ENCODE results near the gene PECR. TPM values are rescaled to one million over a fixed set of nuclear protein-coding genes. Genes with fewer than 3 reads are reported as not detected.

The PECR gene
- total and polyA plus RNA-seq, 4 donors = 31.8 to 152 (median 65.5) TPM

DNA sequence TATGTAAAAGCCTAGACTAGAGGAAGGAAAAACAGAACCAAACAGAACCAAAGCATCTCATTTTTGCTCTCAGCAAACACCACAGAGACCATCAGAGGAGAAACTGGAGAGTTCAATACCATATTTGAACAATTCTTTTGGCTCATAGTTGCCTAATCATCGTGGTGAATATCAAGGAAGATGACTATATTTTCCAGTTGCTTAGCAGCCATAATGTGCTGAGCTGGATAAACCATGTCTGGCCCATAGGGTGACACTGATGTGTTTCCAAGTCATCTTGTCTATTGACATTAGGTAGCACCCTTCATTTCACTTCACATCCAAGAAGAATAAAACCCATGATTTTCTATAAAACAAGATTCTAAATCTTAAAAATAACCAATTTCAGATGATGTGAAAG, 21.6 kb upstream of the PECR start:
- no peak overlapping the region for H3K27ac ChIP-seq (ENCODE audit: low read depth in 1 of 2, low read length in 2 of 2)
- H3K36me3 ChIP-seq (ENCODE audit: control insufficient read depth in 4 of 4, insufficient read depth in 3 of 4, low read depth in 1 of 4, low read length in 3 of 4) = peaks cover 0 to 6% (median 4%) of the 10 kb centered on the region in 4 donors
- no peak overlapping the region for H3K4me3 ChIP-seq (ENCODE audit: low read depth in 1 of 3, low read length in 3 of 3)
- no peaks in the 10 kb centered on the region for H3K9me3 ChIP-seq (ENCODE audit: control insufficient read depth in 4 of 4, low read length in 3 of 4)
- no peak for DNase-seq (ENCODE audit: low spot score)
- no peaks in the 10 kb centered on the region for H3K27me3 ChIP-seq (ENCODE audit: control insufficient read depth in 4 of 4, insufficient read depth in 4 of 4, low read length in 3 of 4)
- WGBS = 74% methylated on average over 1 of the region's 1 CpG
- H3K4me1 ChIP-seq (ENCODE audit: control insufficient read depth in 4 of 4, insufficient read depth in 4 of 4, low read length in 3 of 4) = peaks cover under 1 to 6% (median 2%) of the 10 kb centered on the region in 4 donors
- TF ChIP-seq, protein P1, sequence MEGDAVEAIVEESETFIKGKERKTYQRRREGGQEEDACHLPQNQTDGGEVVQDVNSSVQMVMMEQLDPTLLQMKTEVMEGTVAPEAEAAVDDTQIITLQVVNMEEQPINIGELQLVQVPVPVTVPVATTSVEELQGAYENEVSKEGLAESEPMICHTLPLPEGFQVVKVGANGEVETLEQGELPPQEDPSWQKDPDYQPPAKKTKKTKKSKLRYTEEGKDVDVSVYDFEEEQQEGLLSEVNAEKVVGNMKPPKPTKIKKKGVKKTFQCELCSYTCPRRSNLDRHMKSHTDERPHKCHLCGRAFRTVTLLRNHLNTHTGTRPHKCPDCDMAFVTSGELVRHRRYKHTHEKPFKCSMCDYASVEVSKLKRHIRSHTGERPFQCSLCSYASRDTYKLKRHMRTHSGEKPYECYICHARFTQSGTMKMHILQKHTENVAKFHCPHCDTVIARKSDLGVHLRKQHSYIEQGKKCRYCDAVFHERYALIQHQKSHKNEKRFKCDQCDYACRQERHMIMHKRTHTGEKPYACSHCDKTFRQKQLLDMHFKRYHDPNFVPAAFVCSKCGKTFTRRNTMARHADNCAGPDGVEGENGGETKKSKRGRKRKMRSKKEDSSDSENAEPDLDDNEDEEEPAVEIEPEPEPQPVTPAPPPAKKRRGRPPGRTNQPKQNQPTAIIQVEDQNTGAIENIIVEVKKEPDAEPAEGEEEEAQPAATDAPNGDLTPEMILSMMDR (IDR thresholded peaks at IDR 0.05; ENCODE audit: low read depth, low read length, missing input control) = no peak
- TF ChIP-seq TAF1 (conservative IDR thresholded peaks at IDR 0.05) = no peak
- TF ChIP-seq, protein P2, sequence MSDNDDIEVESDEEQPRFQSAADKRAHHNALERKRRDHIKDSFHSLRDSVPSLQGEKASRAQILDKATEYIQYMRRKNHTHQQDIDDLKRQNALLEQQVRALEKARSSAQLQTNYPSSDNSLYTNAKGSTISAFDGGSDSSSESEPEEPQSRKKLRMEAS (IDR thresholded peaks at IDR 0.05) = no peak
- TF ChIP-seq RXRA (IDR thresholded peaks at IDR 0.05) = no peak
- TF ChIP-seq YY1 (IDR thresholded peaks at IDR 0.05) = no peak
- TF ChIP-seq, protein P3, sequence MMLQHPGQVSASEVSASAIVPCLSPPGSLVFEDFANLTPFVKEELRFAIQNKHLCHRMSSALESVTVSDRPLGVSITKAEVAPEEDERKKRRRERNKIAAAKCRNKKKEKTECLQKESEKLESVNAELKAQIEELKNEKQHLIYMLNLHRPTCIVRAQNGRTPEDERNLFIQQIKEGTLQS (IDR thresholded peaks at IDR 0.05) = no peak
- no peak for TF ChIP-seq NR2F2 (IDR thresholded peaks at IDR 0.05)
- no peak overlapping the region for H3K9ac ChIP-seq (ENCODE audit: low read depth in 1 of 2, low read length in 2 of 2)

DNA sequence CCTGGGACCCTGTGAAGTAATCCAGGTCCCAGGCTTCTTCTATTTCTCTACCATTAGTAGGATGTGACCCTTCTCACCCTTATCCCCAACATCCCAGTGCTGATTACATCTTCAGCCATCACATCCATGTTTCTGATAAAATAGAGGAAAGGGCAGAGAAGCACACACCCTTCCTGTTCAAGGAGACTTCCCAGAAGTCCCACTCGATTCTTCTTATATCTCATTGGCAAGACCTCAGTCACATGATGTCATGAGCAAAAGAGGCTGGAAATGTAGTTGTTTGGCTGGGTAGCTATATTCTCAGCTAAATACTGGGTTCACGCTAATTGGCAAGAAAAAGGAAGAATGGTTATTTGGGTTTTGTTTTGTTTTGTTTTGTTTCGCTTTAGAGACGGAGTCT, 19.5 kb upstream of the PECR start:
- no peak overlapping the region for H3K9ac ChIP-seq (ENCODE audit: low read depth in 1 of 2, low read length in 2 of 2)
- H3K4me3 ChIP-seq (ENCODE audit: low read depth in 1 of 3, low read length in 3 of 3) = no peak overlapping the region
- DNase-seq (ENCODE audit: low spot score) = no peak
- peaks cover 0 to 6% (median 4%) of the 10 kb centered on the region in 4 donors for H3K36me3 ChIP-seq (ENCODE audit: control insufficient read depth in 4 of 4, insufficient read depth in 3 of 4, low read depth in 1 of 4, low read length in 3 of 4)
- 93% methylated on average over 4 of the region's 4 CpGs for WGBS
- H3K27ac ChIP-seq (ENCODE audit: low read depth in 1 of 2, low read length in 2 of 2) = no peak overlapping the region
- H3K27me3 ChIP-seq (ENCODE audit: control insufficient read depth in 4 of 4, insufficient read depth in 4 of 4, low read length in 3 of 4) = no peaks in the 10 kb centered on the region
- TF ChIP-seq, protein P4, sequence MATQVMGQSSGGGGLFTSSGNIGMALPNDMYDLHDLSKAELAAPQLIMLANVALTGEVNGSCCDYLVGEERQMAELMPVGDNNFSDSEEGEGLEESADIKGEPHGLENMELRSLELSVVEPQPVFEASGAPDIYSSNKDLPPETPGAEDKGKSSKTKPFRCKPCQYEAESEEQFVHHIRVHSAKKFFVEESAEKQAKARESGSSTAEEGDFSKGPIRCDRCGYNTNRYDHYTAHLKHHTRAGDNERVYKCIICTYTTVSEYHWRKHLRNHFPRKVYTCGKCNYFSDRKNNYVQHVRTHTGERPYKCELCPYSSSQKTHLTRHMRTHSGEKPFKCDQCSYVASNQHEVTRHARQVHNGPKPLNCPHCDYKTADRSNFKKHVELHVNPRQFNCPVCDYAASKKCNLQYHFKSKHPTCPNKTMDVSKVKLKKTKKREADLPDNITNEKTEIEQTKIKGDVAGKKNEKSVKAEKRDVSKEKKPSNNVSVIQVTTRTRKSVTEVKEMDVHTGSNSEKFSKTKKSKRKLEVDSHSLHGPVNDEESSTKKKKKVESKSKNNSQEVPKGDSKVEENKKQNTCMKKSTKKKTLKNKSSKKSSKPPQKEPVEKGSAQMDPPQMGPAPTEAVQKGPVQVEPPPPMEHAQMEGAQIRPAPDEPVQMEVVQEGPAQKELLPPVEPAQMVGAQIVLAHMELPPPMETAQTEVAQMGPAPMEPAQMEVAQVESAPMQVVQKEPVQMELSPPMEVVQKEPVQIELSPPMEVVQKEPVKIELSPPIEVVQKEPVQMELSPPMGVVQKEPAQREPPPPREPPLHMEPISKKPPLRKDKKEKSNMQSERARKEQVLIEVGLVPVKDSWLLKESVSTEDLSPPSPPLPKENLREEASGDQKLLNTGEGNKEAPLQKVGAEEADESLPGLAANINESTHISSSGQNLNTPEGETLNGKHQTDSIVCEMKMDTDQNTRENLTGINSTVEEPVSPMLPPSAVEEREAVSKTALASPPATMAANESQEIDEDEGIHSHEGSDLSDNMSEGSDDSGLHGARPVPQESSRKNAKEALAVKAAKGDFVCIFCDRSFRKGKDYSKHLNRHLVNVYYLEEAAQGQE (IDR thresholded peaks at IDR 0.05) = no peak
- TF ChIP-seq, protein P2 (IDR thresholded peaks at IDR 0.05) = no peak
- no peaks in the 10 kb centered on the region for H3K4me1 ChIP-seq (ENCODE audit: control insufficient read depth in 4 of 4, insufficient read depth in 4 of 4, low read length in 3 of 4)
- H3K9me3 ChIP-seq (ENCODE audit: control insufficient read depth in 4 of 4, low read length in 3 of 4) = no peaks in the 10 kb centered on the region

DNA sequence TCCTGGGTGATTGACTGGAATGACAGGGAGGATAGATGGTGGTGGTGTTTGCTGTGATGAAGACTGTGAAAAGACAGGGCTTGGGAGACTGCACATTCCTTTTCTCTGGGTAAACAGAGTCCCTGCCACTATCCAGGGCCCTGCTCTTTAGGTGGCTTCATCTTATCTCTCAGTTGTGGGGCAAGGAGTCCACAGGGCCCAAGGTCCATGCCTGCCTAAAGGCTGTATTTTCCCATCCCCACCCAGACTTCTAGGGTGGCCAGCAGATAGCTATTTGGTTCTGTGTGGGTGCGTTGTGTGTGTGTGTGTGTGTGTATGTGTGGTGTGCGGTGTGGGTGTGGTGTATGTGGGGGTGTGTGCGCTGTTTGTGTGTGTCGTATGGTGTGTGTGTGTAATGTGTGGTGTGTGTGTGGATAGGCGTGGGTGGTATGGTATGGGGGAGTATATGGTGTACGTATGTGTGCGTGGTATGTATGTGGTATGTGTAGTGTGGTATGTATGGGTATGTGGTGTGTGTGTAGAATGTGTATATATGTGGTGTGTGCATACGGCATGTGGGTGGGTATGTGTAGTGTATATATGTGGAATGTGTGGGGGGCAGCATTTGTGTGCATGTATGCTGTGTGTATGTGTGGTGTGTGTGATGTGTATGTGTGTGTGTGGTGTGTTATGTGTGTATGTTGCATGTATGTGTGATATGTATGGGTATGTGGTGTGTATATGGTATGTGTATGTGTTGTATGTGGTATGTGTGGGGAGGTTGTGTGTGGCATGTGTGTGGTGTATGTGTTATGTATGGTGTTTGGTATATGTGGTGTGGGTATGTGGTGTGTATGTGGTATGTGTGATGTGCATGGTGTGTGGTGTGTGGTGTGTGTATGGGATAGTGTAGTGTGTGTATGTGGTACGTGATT, 17.1 kb upstream of the PECR start:
- Histone ChIP-seq H3K4me3 (ENCODE audit: low read depth in 1 of 3, low read length in 3 of 3) (no peak overlapping the region), H3K4me1 (ENCODE audit: control insufficient read depth in 4 of 4, insufficient read depth in 4 of 4, low read length in 3 of 4) (no peaks in the 10 kb centered on the region), H3K9me3 (ENCODE audit: control insufficient read depth in 4 of 4, low read length in 3 of 4) (no peaks in the 10 kb centered on the region), H3K9ac (ENCODE audit: low read depth in 1 of 2, low read length in 2 of 2) (no peak overlapping the region), H3K27me3 (ENCODE audit: control insufficient read depth in 4 of 4, insufficient read depth in 4 of 4, low read length in 3 of 4) (no peaks in the 10 kb centered on the region), H3K36me3 (ENCODE audit: control insufficient read depth in 4 of 4, insufficient read depth in 3 of 4, low read depth in 1 of 4, low read length in 3 of 4) (peaks cover 0 to 6% (median 4%) of the 10 kb centered on the region in 4 donors), H3K27ac (ENCODE audit: low read depth in 1 of 2, low read length in 2 of 2) (no peak overlapping the region)
- DNase-seq (ENCODE audit: low spot score) = no peak
- no peak for TF ChIP-seq FOXA2 (IDR thresholded peaks at IDR 0.05)
- no peak for TF ChIP-seq YY1 (IDR thresholded peaks at IDR 0.05)
- no peak for TF ChIP-seq FOXA1 (IDR thresholded peaks at IDR 0.05)
- TF ChIP-seq, protein P1 (IDR thresholded peaks at IDR 0.05; ENCODE audit: low read depth, low read length, missing input control) = no peak
- TF ChIP-seq NR2F2 (IDR thresholded peaks at IDR 0.05) = no peak
- no peak for TF ChIP-seq SP1 (IDR thresholded peaks at IDR 0.05)
- TF ChIP-seq EGR1 (IDR thresholded peaks at IDR 0.05; ENCODE audit: low read depth in 2 of 2) = no peak
- TF ChIP-seq, protein P3 (IDR thresholded peaks at IDR 0.05) = no peak
- TF ChIP-seq HNF4A (conservative IDR thresholded peaks at IDR 0.05) = no peak
- no peak for TF ChIP-seq TAF1 (conservative IDR thresholded peaks at IDR 0.05)
- TF ChIP-seq, protein P2 (IDR thresholded peaks at IDR 0.05) = no peak
- WGBS = 98% methylated on average over 9 of the region's 9 CpGs

Data from liver (tissue), 9 donors.